Measurements from ENCODE around the gene SRRM4.

- TF ChIP-seq RAD21 (conservative IDR thresholded peaks at IDR 0.05), result no peak
- no peak for TF ChIP-seq CTCF (IDR thresholded peaks at IDR 0.05; ENCODE audit: poor library complexity, severe bottlenecking)
- no peak for TF ChIP-seq TAF1 (IDR thresholded peaks at IDR 0.05; ENCODE audit: low read depth)
- no peak for TF ChIP-seq EZH2 (IDR thresholded peaks at IDR 0.05; ENCODE audit: borderline replicate concordance, insufficient read depth, low read length, poor library complexity, severe bottlenecking)
- TF ChIP-seq POLR2AphosphoS5 (IDR thresholded peaks at IDR 0.05), result no peak
- no peak for TF ChIP-seq EP300 (conservative IDR thresholded peaks at IDR 0.05; ENCODE audit: poor library complexity, severe bottlenecking)
- no peak for TF ChIP-seq SMC3 (conservative IDR thresholded peaks at IDR 0.05; ENCODE audit: poor library complexity)
- no peak for TF ChIP-seq REST (IDR thresholded peaks at IDR 0.05; ENCODE audit: borderline replicate concordance)
- TF ChIP-seq MXI1 (conservative IDR thresholded peaks at IDR 0.05; ENCODE audit: poor library complexity, severe bottlenecking), result no peak
Observed at GRCh38 chr12:119171291-119171690, 189.9 kb downstream of the SRRM4 start.
